GM12875 (cell line): ENCODE measurements around the gene HNRNPU.

ENCODE experiments used
- H3K4me3 ChIP-seq: one replicate; pipeline ENCODE4 v1.5.1; 2011; ENCODE audit warnings: low read depth, low read length, control low read depth
- CTCF ChIP-seq: IDR thresholded peaks from 2 replicates; pipeline ENCODE4 v1.5.1; 2011; ENCODE audit warnings: low read depth, mild to moderate bottlenecking, control low read depth, inconsistent platforms, low read length, moderate library complexity, borderline replicate concordance; ENCODE audit not compliant: insufficient read depth

The HNRNPU gene

GRCh38 chr1:244862699-244863490 lies 1.4 kb downstream of the HNRNPU start:
- peak overlapping the region; percentile 99 for H3K4me3 ChIP-seq
- no peak for TF ChIP-seq CTCF

DNA sequence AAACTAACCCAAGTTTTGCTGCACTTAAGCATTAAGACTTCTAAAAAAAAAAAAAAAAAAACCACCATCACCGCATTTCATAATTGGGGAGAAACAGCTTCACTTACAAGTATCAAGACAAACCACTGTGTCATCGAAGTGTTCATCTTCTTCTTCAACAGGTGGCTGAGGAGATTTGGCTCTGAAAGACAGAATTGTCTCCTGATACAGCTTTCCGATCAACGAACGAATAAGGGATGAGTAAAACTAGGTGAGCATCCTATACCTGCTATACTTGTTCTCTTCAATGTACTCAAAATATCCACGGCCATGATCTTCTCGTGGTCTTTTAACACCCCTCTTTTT lies 2.0 kb downstream of the HNRNPU start:
- no peak for TF ChIP-seq CTCF
- peak overlapping the region; percentile 99 for H3K4me3 ChIP-seq

GRCh38 chr1:244861683-244862082 lies 2.7 kb downstream of the HNRNPU start:
- no peak for TF ChIP-seq CTCF
- H3K4me3 ChIP-seq = peak overlapping the region; percentile 99

DNA sequence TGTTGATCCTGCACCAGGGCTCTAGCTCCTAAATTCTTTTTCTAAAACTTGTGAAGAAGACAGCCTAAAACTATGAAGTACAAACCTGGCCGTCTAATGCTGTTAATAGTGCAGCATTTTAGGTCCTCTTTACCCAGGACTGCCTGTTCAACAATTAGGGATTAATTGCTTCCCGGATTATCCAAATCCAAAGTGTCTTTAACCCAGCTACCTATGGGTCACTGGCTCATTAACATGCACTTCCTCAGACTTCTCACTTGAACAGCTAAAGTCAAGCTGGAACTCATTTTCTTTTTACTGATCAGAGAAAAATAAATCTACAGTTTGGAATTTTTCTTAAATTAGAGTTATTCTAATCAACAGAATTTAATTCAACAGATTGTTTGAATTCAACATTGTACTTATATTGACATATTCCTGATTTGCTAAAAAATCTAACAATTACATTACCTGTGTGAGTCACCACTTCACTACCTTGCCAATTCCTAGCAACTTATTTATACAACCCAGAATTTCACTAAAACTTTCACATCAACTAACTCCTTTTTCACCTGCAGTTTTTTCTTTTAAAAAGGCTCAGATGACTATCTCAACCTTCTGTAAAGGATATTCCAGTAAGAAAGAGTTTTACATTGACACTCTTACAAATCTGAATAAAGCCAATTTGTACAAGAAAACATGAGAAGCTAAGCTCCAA lies 3.3 kb downstream of the HNRNPU start:
- H3K4me3 ChIP-seq = peak overlapping the region; percentile 99
- TF ChIP-seq CTCF = no peak

DNA sequence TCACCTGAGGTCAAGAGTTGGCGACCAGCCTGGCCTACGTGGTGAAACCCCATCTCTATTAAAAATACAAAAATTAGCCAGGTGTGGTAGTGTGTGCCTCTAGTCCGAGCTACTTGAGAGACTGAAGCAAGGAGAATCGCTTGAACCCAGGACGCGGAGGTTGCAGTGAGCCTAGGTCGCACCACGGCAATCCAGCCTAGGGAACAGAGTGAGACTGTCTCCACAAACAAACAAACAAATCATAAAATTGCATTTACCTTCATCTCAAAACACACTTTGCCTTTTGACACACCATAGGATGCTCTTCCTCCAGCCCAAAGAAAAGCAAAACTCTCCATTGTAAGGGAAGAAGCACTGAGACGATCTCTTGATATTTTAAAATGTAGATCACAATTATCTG lies 4.3 kb downstream of the HNRNPU start:
- TF ChIP-seq CTCF = no peak

GRCh38 chr1:244858357-244858756 lies 6.0 kb downstream of the HNRNPU start:
- TF ChIP-seq CTCF = no peak
- H3K4me3 ChIP-seq = no peak overlapping the region

More for the DNA sequence above, 4.3 kb downstream of the HNRNPU start:
- H3K4me3 ChIP-seq = no peak overlapping the region

- H3K4me3 ChIP-seq = no peak overlapping the region
- TF ChIP-seq CTCF = no peak
Measured at GRCh38 chr1:244857761-244858160, 6.6 kb downstream of the HNRNPU start.
